Islet precursor cell (in vitro differentiated cells): ENCODE data around the gene RUNX3.

Source experiments
- DNase-seq: peaks from one replicate; pipeline ENCODE4 v3.0.0-alpha.2; 2018

The RUNX3 gene

GRCh38 chr1:24963099-24963872 is 33.2 kb upstream of the RUNX3 start:
- peak; percentile 76 for DNase-seq

- no peak for DNase-seq
Measured at GRCh38 chr1:24961961-24962861, 32.1 kb upstream of the RUNX3 start.

GRCh38 chr1:24961334-24961733 is 31.3 kb upstream of the RUNX3 start:
- DNase-seq, result no peak

GRCh38 chr1:24960071-24960801 is 30.2 kb upstream of the RUNX3 start:
- no peak for DNase-seq

GRCh38 chr1:24959623-24959975 is 29.5 kb upstream of the RUNX3 start:
- peak; percentile 88 for DNase-seq

GRCh38 chr1:24958766-24959622 is 28.9 kb upstream of the RUNX3 start:
- DNase-seq, result no peak

GRCh38 chr1:24957808-24958752 is 28.0 kb upstream of the RUNX3 start:
- DNase-seq, result no peak

GRCh38 chr1:24957016-24957807 is 27.1 kb upstream of the RUNX3 start:
- DNase-seq, result no peak

- no peak for DNase-seq
Measured at GRCh38 chr1:24955779-24956365, 25.8 kb upstream of the RUNX3 start.

GRCh38 chr1:24955161-24955560 is 25.1 kb upstream of the RUNX3 start:
- DNase-seq, result peak; percentile 91

- DNase-seq, result no peak
Measured at GRCh38 chr1:24954631-24955030, 24.6 kb upstream of the RUNX3 start.

GRCh38 chr1:24954022-24954421 is 23.9 kb upstream of the RUNX3 start:
- DNase-seq, result no peak

- no peak for DNase-seq
Measured at GRCh38 chr1:24952413-24952841, 22.4 kb upstream of the RUNX3 start.

- no peak for DNase-seq
Measured at GRCh38 chr1:24951810-24952412, 21.8 kb upstream of the RUNX3 start.

- no peak for DNase-seq
Measured at GRCh38 chr1:24951337-24951736, 21.3 kb upstream of the RUNX3 start.

GRCh38 chr1:24949331-24949881 is 19.3 kb upstream of the RUNX3 start:
- DNase-seq, result peak; percentile 87

GRCh38 chr1:24948079-24948827 is 18.2 kb upstream of the RUNX3 start:
- no peak for DNase-seq
